ENCODE results near the gene SH3RF3. TPM values are rescaled to one million over a fixed set of nuclear protein-coding genes. Genes with fewer than 3 reads are reported as not detected.

SH3RF3 gene
- total RNA-seq, 1 donor from 2014 or later: 6.3 TPM

DNA sequence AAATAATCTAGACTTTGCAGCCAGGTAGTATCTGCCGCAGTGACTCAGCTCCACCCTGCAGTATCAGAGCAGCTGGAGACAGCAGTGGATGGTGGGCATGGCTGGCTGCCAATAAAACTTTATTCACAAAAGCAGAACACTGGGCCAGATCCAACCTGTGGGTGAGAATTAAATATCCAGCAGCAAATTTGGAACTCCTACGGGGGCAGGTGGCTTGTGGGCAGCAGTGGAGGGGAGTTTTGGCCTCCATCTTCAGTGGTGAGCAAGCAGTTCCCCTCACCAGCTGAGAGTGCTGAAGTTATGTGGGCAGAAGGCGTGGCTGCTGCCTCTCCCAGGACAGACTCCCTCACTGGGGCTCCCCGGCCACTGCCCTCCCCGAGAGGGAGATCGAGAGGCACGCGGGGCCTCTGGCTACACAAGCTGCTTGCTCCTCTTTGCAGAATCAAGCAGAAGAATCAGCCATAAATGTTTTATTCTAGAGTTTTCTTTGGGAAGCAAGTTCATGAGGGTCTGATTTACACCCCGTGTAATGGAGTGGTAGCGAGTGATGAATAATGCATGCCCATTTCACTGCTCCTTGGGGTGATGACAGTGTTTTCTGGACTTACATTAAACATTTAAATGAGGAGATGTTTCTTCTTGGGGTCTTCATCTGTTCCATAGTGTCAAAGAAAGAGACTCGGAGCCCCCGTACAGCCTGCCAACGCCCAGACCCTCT is 280.5 kb downstream of the SH3RF3 start:
- no peak for DNase-seq (ENCODE audit: low read depth, low spot score)

GRCh38 chr2:109410039-109410815 is 281.2 kb downstream of the SH3RF3 start:
- no peak for DNase-seq (ENCODE audit: low read depth, low spot score)

GRCh38 chr2:109411640-109412325 is 282.8 kb downstream of the SH3RF3 start:
- DNase-seq (ENCODE audit: low read depth, low spot score): no peak

- DNase-seq (ENCODE audit: low read depth, low spot score): no peak
These were observed 286.6 kb downstream of the SH3RF3 start for GRCh38 chr2:109415581-109416013.

GRCh38 chr2:109417701-109418335 is 288.8 kb downstream of the SH3RF3 start:
- DNase-seq (ENCODE audit: low read depth, low spot score): no peak

GRCh38 chr2:109418716-109419115 is 289.7 kb downstream of the SH3RF3 start:
- no peak for DNase-seq (ENCODE audit: low read depth, low spot score)

- DNase-seq (ENCODE audit: low read depth, low spot score): no peak
These were observed 290.3 kb downstream of the SH3RF3 start for GRCh38 chr2:109419171-109419756.

DNA sequence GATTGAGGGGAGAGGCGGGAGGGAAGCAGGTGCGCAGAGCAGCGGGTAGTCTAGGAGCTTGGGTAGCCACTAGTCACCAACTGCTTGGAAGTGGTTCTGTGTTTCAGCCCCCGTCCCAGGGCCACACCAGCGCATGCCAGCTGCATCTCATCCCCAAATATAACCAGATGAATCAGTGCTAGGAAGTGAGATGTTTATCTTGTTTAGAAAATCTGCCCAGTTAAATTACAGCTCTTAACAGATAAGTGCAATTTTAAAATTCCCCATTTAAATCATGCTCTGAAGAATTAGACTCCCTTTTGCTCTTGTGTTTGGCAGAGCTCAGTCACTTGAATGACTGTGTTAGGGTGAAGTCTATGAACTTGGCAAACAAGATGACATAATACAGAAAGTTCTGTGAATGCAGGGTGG is 291.0 kb downstream of the SH3RF3 start:
- no peak for DNase-seq (ENCODE audit: low read depth, low spot score)

DNA sequence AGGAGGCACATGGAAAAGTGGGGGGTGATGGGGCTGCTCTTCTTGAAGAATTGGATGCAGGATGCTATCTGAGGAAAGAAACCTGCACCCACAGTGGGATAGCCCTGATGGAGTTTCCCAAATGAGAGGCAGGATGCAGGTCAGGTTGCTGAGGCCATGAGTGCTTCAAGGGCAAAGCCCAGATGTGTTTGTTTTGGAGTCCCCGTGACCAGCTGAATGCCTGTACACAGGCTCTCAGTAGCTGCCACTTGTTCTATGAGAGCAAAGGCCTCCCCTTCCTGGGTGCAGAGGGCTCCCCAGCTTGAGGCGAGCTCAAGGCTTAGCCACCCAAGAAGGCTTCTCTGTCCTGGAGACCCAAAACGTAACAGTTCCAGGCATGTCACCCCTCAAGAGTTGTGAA is 292.1 kb downstream of the SH3RF3 start:
- DNase-seq (ENCODE audit: low read depth, low spot score): no peak

- DNase-seq (ENCODE audit: low read depth, low spot score): no peak
These were observed 292.6 kb downstream of the SH3RF3 start for GRCh38 chr2:109421642-109422041.

GRCh38 chr2:109422071-109422757 is 293.2 kb downstream of the SH3RF3 start:
- DNase-seq (ENCODE audit: low read depth, low spot score): no peak

DNA sequence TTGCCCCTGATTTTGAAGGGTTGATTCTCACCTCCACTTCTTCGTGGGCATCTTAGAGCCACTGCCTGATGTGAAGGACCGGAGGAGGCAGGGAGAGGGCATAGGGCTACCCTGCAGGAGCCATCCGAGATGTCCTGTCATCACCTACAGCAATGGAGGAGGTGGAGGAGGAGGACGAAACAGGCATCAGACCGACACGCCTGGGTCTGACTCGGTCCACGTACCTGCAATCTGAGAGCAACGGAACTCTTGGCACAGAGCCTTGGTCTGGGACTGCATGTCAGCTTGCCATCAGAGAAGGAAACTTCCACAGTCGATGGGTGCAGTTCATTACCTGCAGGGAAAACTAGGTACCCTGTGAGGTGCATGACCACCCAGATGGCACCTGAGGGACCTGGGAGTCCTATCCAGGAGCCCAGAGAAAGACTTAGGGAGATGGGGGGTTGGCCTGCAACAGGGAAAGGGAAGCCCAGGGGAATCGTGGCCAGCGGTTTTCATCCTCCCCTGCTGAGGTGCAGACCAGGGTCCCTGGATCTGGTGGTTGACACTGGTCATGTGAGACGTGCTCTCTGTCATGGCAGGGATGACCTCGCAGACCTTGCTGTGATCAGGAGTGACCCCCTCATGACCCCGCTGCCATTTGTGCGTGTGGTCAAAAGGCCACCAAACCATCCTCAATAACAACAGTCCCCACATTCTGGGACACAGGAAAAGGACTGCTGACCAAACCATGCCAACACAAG is 293.9 kb downstream of the SH3RF3 start:
- DNase-seq (ENCODE audit: low read depth, low spot score): no peak

- DNase-seq (ENCODE audit: low read depth, low spot score): no peak
These were observed 294.8 kb downstream of the SH3RF3 start for GRCh38 chr2:109423556-109424359.

DNA sequence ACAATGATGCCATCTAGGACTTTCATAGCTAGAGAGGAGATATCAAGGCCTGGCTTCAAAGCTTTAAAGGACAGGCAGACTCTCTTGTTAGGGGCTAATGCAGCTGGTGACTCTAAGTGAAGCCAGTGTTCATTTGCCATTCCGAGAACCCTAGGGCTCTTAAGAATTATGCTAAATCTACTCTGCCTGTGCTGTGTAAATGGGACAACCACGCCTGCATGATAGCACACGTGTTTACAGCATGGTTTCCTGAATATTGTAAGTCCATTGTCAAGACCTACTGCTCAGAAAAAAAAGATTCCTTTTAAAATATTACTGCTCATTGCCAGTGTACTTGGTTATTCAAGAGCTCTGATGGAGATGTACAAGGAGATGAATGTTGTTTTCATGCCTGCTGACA is 296.4 kb downstream of the SH3RF3 start:
- no peak for DNase-seq (ENCODE audit: low read depth, low spot score)

DNA sequence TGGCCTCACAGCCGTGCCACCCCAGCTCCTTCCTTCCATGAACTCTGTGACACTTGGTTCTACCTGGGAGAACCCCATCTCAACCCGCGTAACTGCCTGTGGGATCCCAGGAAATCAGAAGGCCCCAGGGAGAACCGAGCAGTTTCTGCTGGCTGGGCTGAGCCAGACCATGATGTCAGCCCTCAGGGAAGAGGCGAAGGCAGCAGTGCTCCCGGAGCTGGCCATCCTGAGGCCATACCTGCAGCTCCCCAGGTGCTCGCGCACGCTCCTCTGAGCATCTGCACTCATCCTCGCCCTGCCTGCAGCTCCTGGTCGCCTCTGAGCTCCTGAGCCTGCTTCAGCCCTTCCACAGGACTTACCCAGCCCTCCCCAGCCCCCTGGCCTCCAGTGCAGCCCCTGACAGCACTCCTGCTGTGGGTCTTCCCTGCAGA is 298.7 kb downstream of the SH3RF3 start:
- no peak for DNase-seq (ENCODE audit: low read depth, low spot score)

- DNase-seq (ENCODE audit: low read depth, low spot score): no peak
These were observed 299.3 kb downstream of the SH3RF3 start for GRCh38 chr2:109428281-109428680.

- DNase-seq (ENCODE audit: low read depth, low spot score): no peak
These were observed 300.0 kb downstream of the SH3RF3 start for GRCh38 chr2:109428841-109429566.

DNA sequence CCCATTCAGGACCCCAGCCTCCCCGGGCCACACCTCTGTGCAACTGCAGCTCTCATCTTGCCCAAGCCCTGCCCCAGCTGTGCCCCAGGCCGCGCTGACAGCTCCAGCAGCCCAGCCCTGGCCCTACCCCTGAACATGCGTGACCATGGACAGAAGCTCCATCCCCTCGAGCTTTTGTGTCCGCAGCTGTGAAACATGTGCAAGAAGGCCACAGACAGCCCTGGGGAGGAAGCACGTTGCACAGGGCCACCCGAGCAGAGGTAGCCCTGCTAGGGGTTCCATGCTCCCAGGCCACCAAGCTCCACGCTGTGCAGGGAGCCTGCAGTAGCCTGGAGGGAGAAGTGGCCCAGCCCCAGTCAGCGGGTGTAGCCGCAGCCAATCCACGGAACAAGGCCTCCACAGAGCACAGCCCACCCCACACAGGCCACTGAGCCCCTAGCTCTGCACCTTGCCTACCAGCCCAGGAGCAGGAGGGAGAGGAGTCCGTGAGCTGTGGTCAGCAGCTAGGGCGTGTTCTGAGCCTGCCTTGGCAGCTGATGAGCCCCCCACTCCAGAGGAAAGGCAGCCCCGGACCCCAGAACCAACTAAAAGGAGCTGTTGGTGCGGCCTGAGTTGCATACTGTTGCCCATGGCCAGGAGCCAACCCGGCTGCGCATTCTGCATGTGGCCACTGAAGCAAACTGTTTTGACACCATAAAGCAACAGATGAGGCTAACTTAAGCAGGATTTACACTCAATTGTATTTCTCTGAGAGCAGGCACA is 300.7 kb downstream of the SH3RF3 start:
- DNase-seq (ENCODE audit: low read depth, low spot score): no peak

Data from pulmonary artery endothelial cell (primary cell).